Cardiac septum (tissue), 1 donor: ENCODE data around the gene TSNAX. TPM values are rescaled to one million over a fixed set of nuclear protein-coding genes. Genes with fewer than 3 reads are reported as not detected.
"Not testable (repeated sequence)": the region's sequence is repeated elsewhere in the genome, so short reads cannot be mapped to it uniquely, and the experiment has no call there.

ENCODE experiments used
- DNase-seq: peaks from one replicate; pipeline ENCODE4 v3.0.0-alpha.2; 2020; ENCODE audit warnings: low spot score
- intact Hi-C: fragments of 100-400 bp; cut with DNase I; formaldehyde crosslinking; loops from one replicate; pipeline ENCODE4 v1.14.0; 2022
- total RNA-seq: library from RNA; stranded (reverse); fragmentation: NEBNext Ultra II Directional; extraction: Animal tissue kit (Norgen Biotek cat#: 25700); gene quantifications from one replicate; pipeline ENCODE4 v1.2.1, GENCODE V29; 2021
- donor health status: DM: no; HTN: no; CAD: no.

Gene TSNAX
- total RNA-seq, 1 donor from 2014 or later, result 35.3 TPM

DNA sequence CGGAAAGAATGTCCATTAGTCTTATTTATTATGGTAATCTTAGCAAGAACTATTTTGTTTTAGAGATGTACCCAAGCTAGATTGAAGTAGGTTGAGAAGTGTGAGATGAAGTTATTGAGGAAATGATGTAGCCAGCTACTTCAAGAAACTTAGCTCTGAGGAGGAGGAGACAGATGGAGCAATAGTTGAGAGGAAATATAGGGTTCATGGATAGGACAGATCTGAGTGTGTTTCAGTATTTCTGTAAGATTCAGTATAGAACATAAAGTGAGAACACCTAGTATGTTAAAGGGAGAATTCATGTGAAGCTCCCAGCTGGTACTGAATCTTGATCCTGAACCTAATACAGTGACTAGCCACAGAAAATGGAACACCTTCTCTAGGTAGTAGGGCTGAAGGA lies 28.9 kb downstream of the TSNAX start:
- DNase-seq, result no peak
- intact Hi-C loops, result no loop called here

DNA sequence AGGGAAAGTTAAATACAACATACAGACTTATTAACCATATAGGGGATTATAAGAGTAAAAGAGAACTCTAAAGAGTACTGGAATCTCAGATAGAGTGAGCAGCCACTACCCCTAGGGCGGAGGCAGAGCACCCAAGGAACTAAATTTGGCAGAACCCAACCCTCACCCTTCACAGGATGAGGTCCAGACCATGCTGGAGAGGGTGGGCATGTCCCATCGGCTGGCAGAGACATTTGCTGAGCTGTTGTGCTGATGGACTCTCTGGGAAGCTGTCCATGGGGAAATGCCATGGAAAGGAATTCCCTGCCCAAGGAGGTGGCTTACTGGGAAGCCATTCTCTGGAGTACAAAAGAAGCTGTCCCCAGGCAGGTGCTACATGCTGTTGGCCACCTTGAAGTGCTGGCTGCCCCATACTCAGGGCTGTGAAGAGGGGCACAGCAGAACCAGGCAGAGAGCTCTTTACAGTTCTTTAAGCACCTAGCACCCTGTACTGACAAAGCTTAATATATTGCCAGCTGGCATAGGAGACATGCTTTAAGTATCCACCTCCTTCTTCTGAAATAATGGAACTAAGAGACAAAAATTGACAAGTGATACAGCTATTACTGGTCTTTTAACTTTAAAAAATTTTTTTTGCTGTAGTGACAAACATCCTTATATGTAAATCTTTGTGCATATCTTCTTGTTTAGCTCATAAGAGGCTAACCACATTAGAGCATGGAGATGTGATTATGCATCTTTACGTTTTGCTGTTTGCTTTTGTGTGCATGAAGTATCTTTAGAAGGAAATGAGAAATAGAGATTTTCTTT lies 29.6 kb downstream of the TSNAX start:
- no peak for DNase-seq

DNA sequence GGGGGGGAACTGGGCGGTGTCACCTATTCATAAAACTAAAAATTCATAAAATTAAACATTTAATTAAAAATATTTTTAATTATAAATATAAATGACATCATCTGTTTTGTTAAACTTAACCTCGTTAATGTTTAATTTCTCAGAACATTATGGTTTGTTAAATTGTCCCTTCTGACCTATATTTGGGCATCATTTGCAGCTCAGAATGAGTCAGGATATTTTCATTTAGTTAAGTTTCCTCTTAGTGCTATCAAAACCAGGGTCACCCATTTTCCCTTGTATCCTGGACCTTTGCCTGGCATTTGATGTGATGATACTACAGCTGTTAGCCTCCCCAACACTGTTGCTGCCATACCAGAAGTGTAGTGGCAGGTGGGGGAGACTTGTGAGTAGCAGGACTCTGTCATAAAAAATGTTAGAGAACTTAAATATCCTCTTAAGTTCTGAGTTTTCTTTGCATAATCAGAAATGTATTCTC lies 30.3 kb downstream of the TSNAX start:
- intact Hi-C loops, result no loop called here
- DNase-seq, result no peak

More for the DNA sequence above, 29.6 kb downstream of the TSNAX start:
- intact Hi-C loops, result no loop called here

DNA sequence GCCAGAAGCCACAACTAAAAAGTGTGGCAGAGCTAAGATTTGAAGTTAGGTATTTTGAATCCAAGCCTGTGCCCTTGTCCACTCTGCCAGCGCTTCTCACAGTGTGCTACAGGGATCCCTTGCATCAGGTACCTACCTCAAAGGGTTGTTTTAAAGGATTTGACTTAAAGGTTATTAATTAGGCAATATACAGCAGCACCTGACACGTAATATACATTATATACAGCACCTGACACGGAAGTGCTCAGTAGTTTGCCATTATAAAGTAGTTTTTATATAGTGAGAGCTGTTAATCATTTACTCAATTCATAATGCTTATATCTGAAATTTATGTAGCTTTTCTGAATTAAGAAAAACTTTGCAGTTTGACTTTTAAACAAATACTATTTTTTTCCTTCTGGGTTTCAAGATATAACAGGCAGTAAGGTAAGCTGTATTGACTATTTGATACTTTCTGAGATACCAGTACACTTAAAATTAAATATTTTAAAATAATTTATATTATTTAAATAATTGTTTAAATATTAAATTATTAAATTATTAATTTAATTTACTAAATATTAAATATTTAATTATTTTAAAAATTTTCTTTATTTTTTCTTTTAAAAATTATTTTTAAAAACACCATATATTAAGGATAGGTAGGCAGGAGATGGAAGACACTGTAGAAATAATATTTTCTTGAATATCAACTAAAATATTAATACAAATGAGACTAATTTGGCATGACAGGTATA lies 33.3 kb downstream of the TSNAX start:
- DNase-seq, result no peak
- intact Hi-C loops, result no loop called here

DNA sequence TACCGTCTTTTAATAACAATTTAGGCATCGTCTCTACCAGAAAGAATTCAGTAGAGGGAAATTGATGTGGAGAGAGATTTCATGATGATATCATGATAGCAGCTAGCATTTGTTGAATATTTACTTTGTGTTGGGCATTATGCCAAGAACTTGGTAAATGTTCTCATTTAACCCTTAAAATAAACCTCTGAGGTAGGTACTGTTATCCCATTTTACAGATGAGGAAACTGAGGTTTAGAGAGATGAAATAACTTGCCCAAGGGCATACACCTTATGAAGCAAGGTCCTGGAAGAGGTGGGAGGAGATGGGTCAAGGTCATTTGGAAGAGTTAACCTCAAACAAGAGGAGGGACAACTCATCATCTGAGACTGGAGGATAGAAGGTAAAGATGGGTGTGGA lies 34.8 kb downstream of the TSNAX start:
- intact Hi-C loops, result no loop called here
- DNase-seq, result no peak

DNA sequence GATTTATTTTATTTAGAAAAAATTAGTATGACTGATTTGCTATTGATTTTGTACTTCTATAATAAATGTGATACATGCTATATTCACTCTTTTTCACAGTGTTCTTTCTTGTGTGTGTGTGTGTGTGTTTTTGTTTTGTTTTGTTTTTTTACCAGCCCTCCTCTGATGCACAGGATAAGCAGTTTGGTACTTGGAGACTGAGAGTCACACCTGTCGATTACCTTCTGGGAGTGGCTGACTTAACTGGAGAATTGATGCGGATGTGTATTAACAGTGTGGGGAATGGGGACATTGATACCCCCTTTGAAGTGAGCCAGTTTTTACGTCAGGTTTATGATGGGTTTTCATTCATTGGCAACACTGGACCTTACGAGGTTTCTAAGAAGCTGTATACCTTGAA lies 35.9 kb downstream of the TSNAX start:
- intact Hi-C loops, result no loop called here
- no peak for DNase-seq

DNA sequence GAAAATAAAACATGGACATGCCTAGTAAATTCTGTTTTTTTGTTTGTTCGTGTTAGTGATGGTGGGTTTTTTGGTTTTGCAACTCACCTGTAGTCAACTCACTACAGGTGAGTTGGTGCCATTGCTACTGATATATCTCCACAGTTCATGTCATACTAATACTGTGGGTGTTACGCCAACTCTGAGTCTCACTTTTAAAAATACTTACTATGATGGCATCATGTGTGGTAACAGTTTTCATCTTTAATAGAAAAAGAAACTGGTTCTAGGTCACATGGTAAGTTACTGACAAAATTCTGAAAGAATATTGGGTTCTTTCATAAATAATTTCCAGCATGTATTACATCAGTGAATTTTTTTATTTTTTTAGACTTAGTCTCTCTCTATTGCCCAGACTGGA lies 38.0 kb downstream of the TSNAX start:
- intact Hi-C loops, result no loop called here

DNA sequence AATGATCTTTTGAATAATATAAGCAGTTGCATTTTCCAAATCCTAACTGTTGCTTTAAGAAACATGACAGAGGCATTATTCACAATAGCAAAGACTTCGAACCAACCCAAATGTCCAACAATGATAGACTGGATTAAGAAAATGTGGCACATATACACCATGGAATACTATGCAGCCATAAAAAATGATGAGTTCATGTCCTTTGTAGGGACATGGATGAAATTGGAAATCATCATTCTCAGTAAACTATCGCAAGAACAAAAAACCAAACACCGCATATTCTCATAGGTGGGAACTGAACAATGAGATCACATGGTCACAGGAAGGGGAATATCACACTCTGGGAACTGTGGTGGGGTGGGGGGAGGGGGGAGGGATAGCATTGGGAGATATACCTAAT lies 41.8 kb downstream of the TSNAX start:
- intact Hi-C loops, DNase-seq: not testable (repeated sequence)

More for the DNA sequence above, 38.0 kb downstream of the TSNAX start:
- no peak for DNase-seq

DNA sequence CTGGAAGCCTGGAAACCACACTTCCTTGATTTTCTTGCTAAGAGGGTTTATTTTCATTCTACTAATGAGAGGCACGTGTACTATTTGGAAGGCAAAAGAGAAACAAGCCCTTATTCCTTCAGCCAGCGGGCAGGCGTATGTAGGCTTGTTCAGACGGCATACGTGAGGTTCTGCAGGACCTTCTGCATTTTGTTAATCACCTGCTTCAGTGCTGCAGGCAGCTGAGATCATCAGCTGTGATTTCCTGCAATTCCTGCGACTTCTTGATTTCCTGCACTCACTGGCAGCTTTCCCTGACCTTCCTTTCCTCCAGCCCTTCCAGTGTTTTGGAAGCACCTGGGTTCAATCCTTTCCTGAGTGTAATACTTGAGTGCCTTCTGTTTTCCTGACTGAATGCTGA lies 43.4 kb downstream of the TSNAX start:
- intact Hi-C loops, result no loop called here
- DNase-seq, result no peak

DNA sequence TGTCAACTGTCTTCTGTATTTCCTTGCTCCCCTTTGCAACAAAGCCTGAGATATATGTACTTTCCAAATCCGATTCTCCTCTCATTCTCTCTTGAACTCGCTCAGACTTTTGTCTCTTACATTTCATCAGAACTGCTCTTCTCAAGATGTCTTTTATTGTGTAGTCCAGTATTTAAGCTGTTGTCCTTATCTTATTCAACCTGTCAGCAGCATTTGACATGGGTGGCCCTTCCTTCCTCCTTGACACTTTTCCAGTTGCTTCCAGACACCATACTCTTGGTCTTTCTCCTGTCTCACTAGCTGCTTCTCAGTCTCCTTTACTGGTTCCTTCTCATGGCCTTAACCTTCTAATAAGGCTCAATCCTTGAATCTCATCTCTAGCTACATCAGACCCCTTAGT lies 47.0 kb downstream of the TSNAX start:
- DNase-seq, result no peak
- intact Hi-C loops, result no loop called here

DNA sequence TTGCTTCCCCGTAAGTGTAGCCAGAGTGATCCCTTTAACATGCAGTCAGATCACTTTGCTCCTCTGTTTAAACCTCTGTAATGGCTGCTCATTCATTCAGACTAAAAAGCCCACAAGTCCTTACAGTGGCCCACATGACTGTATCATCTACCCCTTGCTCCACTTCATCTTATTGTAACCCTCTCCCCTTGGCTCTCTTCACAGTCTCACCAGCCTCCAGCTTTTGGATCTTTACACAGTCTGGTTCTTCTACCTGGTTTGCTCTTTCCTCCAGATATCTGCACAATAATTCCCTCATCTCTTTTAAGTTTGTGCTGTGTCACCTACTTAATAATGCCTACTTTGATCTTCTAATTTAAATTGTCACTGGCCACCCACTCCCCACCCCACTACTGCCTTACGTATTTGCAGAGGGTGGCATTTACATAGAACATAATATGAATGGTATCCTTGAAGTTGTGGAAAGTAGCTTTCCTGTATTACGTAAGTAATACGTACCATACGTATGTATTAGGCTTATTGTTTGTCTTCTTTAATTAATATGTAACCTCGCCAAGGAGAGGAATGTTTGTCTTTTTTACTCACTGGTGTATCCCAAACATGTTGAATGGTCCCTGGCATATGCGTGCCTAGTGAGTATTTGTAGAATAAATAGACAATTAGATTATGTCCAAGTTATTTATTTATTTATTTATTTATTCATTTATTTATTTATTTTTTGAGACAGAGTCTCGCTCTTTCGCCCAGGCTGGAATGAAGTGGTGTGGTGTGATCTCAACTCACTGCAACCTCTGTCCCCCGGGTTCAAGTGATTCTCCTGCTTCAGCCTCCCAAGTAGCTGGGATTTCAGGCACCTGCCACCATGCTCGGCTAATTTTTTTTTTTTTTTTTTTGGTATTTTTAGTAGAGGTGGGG lies 48.6 kb downstream of the TSNAX start:
- intact Hi-C loops, result no loop called here
- no peak for DNase-seq

DNA sequence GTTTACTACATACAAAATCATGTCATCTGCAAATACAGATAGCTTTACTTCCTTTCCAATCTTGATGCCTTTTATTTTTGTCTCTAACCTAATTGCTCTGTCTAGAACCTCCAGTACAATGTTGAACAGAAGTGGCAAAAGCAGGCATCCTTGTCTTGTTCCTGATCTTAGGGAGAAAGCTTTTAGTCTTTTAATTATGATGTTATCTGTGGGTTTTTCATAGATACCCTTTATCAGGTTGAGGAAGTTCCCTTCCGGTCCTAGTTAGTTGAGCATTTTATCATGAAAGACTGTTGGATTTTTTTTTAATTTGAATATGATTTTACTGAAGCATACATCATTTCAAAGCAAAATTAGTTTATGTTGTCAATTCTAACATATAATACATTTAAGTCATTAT lies 52.4 kb downstream of the TSNAX start:
- DNase-seq, result no peak
- intact Hi-C loops, result no loop called here

DNA sequence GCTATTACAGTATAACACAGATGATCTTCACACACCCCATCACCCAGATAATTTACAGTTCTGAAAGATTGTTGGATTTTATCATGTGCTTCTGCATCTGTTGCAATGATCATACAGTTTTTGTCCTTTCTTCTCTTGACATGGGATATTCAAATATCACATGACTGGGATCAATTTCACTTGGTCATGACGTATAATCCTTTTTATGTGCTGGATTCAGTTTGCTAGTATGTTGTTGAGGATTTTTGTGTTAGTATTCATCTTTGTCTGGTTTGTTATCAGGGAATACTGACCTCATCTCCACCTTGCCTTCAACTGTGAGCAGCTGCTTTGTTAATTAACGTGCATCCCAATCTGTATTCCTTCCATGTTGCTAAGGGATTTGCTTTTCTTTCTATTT lies 53.4 kb downstream of the TSNAX start:
- intact Hi-C loops, result no loop called here
- DNase-seq, result no peak

DNA sequence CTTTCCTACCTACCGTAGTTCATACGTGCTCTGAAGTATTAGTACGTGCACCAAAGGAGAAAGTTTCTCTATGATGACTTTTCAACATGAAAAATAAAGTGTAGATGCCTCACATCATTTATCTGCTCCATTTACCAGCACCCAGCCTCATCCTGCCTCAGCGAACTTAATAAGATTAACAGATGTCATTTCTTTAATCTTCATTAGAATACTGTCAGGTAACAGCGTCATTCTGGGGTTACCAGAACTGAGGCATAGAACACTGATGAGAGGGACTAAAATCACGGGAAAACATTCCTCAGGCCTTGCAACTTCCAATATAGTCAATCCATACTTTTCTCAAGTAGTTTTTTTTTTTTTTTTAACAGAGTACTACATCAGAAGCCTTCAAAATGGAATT lies 54.9 kb downstream of the TSNAX start:
- DNase-seq, result no peak
- intact Hi-C loops, result no loop called here

DNA sequence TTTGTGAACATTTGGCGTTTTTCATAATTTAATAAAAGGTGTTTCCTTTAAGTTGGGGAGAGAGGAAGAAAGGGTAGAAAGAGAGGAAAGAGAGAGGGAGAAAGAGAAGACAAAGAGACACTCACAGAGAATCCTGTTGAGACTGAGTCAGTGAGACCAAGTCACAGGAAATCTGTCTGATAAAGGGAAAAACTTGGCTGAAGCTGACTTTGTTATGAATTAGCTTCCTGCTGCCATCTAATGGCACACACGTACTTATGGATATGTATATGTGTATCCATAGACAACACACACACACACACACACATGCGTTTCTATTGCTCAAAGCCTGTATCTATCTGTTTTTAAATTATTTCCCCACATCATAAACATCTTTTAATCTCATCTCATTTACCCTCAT lies 55.6 kb downstream of the TSNAX start:
- no peak for DNase-seq
- intact Hi-C loops, result no loop called here

DNA sequence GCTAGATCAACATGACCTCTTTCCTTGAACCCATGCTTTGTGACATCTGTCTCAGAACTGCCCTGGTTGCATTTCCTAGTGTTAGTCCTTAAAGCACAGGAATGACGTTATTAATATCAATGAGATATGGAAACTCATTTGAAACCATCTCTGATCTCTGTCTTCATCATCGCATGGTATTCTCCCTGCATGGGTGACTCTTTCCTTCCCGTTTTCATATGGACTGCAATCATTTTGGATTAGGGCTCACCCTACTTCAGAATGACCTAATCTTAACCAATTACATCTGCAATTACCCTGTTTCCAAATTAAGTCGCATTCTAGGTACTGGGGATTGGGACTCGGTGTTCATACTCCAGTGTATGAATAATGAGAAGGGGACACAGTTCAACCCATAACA lies 56.5 kb downstream of the TSNAX start:
- no peak for DNase-seq
- intact Hi-C loops, result loop anchor here (5.0 kb wide), 1 partner anchor 38 kb away; no protein-coding TSS in a partner anchor

DNA sequence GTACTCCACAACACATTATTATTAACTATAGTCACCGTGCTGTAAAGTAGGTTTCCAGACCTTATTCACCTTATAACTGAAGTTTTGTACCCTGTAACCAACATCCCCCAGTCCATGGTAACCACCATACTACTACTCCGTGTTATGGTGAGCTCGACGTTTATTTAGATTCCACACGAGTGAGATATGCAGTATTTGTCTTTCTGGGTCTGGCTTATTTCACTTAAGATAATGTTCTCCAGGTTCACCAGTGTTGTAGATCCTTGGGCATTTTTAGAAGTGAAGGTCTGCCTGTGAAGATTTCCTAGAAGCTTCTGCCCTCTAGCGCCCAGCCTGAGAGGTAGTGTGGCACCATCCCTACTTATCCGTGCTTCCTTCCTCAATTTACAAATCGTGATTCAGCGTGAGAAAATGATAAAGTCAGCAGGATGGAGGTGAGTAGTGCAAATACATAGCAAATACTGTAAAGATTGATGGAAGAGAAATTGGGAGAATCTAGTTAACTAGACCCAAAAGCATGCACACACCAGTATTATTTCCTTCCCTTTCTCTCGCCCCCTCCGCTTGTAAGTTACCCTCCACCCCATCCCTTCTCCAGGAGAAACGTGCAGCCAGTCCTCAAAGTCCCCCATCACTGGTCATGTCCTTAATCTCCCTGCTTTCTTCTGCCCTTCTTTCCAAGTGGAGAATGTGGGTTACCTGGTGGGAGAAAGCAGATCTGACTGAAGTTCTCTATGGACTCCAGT lies 62.2 kb downstream of the TSNAX start:
- no peak for DNase-seq
- intact Hi-C loops, result loop anchor here (2.0 to 5.0 kb wide), 2 partner anchors 168 to 232 kb away; partner anchors contain the start of gene EGLN1

DNA sequence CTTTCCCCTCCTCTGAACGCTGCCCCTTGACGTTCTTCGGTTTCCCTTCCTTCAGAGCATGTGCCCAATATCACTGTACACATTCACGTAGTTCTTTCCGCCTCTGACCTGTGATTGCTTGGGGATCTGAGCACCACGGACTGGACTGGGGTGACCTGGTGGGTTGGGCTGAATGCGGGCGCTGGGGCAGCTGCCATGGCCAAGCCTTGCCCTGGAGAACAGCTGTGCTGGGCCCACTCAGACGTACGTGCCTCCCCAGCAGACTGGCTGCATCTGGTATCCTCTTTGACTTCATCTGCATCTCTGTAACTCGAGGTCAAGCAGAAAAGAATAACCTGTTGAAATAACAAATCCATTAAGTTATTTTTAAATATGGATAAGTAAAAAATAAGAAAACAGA lies 63.0 kb downstream of the TSNAX start:
- intact Hi-C loops, result loop anchor here (2.0 to 5.0 kb wide), 2 partner anchors 169 to 233 kb away; partner anchors contain the start of gene EGLN1
- no peak for DNase-seq

DNA sequence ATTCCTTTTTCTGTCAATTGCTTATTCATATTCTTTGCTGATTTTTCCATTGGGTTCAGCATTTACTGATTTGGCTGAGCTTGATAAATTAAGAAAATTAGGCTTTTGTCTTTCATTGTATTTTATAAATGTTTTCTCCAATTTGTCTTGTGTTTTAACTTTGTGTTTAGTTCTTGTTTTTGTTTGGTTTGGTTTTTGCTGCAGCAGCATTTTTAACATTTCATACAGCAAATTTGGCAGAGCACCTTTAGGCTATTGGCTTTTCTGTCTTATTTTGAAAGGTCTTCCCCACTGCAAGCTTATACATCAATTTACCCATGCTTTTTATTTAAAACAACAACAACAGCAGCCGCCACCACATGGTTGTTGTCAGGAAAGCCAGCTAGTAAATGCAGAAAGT lies 64.3 kb downstream of the TSNAX start:
- intact Hi-C loops, result loop anchor here (5.0 kb wide), 1 partner anchor 171 kb away; the partner anchor contains the start of gene EGLN1

More for the DNA sequence above, 64.3 kb downstream of the TSNAX start:
- no peak for DNase-seq
